KMS-11 (cell line): ENCODE measurements around the gene CD72.
A peak's percentile ranks its signal among the peaks of the same experiment; 100 is the strongest.

Experiments
- H2AFZ ChIP-seq: fragments of 200-600 bp; sonication (generic); 2 replicates; pipeline ENCODE4 v1.6.1; 2016; ENCODE audit warnings: antibody characterized with exemption, mixed run types, low read depth
- H3K27ac ChIP-seq: fragments of 200-600 bp; sonication (generic); 2 replicates; pipeline ENCODE4 v1.6.1; 2016; ENCODE audit warnings: mild to moderate bottlenecking, mixed run types
- H3K27me3 ChIP-seq: fragments of 200-600 bp; sonication (generic); 2 replicates; pipeline ENCODE4 v1.6.1; 2017; ENCODE audit warnings: mild to moderate bottlenecking, low read depth, mixed run types, moderate library complexity; ENCODE audit not compliant: insufficient read depth
- H3K36me3 ChIP-seq: fragments of 200-600 bp; sonication (generic); 2 replicates; pipeline ENCODE4 v1.6.1; 2017; ENCODE audit warnings: mild to moderate bottlenecking, mixed run types; ENCODE audit not compliant: insufficient read depth
- H3K4me1 ChIP-seq: fragments of 200-600 bp; sonication (generic); 2 replicates; pipeline ENCODE4 v1.6.1; 2016; ENCODE audit warnings: mild to moderate bottlenecking, low read depth, mixed run types; ENCODE audit not compliant: poor library complexity, severe bottlenecking
- H3K4me2 ChIP-seq: fragments of 200-600 bp; sonication (generic); 2 replicates; pipeline ENCODE4 v1.7.0; 2016; ENCODE audit warnings: mild to moderate bottlenecking, mixed run types
- H3K4me3 ChIP-seq: fragments of 200-600 bp; sonication (generic); IDR thresholded peaks from 2 replicates; pipeline ENCODE4 v1.6.1; 2017; ENCODE audit warnings: low read depth, low read length, mixed read lengths; ENCODE audit not compliant: insufficient read depth
- H3K79me2 ChIP-seq: fragments of 200-600 bp; sonication (generic); 2 replicates; pipeline ENCODE4 v1.6.1; 2016; ENCODE audit warnings: low read depth, mixed run types; ENCODE audit not compliant: insufficient read depth
- H3K9ac ChIP-seq: fragments of 200-600 bp; sonication (generic); 2 replicates; pipeline ENCODE4 v1.6.1; 2016; ENCODE audit warnings: mild to moderate bottlenecking, mixed run types
- H4K20me1 ChIP-seq: fragments of 200-600 bp; sonication (generic); 2 replicates; pipeline ENCODE4 v1.6.1; 2016; ENCODE audit warnings: mild to moderate bottlenecking, mixed run types; ENCODE audit not compliant: insufficient read depth
- TF ChIP-seq, protein P1 (sequence below): fragments of 200-600 bp; sonication (generic); conservative IDR thresholded peaks from 2 replicates; pipeline ENCODE4 v1.6.1; 2017; ENCODE audit warnings: low read depth, mild to moderate bottlenecking, antibody characterized with exemption, low read length, moderate library complexity, mixed read lengths

The CD72 gene

DNA sequence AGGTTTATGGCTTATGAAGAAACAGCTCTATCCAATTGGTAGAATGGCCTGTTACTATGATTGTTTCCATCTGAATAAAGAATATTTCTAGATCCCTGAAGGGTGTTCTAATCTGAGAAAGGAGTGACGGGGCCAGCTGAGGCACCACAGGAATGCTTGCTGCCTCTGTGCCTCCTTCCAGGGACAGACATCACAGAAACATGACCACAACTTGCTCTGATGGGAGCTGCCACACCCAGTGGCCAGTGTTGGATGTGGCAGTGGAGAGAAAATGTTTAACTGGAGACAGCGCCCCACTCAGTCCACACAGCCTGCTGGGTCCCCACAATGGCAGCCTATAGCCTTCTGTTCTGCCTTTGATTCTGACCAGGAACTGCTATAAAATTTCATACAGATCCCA lies 51.8 kb downstream of the CD72 start:
- Histone ChIP-seq H3K79me2 (no peaks in the 10 kb centered on the region), H3K27me3 (no peaks in the 10 kb centered on the region), H3K4me1 (peaks cover 57% of the 10 kb centered on the region), H3K4me3 (no peak overlapping the region), H4K20me1 (0 out of 2 replicates have a peak, but pooled peaks cover 3% of the 10 kb centered on the region), H3K4me2 (peak overlapping the region; percentile 21; the same call in 1 of the 2 replicates), H3K36me3 (no peaks in the 10 kb centered on the region), H3K27ac (no peak overlapping the region; the same call in 1 of the 2 replicates), H3K9ac (no peak overlapping the region), H2AFZ (no peak overlapping the region)
- TF ChIP-seq, protein P1, sequence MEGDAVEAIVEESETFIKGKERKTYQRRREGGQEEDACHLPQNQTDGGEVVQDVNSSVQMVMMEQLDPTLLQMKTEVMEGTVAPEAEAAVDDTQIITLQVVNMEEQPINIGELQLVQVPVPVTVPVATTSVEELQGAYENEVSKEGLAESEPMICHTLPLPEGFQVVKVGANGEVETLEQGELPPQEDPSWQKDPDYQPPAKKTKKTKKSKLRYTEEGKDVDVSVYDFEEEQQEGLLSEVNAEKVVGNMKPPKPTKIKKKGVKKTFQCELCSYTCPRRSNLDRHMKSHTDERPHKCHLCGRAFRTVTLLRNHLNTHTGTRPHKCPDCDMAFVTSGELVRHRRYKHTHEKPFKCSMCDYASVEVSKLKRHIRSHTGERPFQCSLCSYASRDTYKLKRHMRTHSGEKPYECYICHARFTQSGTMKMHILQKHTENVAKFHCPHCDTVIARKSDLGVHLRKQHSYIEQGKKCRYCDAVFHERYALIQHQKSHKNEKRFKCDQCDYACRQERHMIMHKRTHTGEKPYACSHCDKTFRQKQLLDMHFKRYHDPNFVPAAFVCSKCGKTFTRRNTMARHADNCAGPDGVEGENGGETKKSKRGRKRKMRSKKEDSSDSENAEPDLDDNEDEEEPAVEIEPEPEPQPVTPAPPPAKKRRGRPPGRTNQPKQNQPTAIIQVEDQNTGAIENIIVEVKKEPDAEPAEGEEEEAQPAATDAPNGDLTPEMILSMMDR = no peak

DNA sequence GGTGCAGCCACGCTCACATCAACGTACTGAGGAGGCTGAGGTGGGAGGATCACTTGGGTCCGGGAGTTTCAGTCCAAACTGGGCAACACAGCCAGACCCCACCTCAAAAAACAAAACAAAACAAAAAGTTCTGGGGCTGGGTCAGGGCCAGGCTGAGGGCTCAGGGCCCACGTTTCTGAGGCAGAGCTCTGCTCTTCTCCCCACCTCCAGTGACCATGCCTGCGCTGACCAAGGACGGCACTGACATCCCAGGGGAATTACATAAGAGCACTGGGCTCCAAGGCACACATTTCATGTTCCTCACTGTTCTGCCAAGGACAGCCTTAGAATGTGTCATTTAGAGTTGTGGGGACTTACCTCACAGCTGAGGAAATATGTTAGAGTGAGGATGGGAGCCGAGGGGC lies 53.6 kb downstream of the CD72 start:
- Histone ChIP-seq H3K27ac (no peak overlapping the region), H3K4me2 (no peak overlapping the region), H3K4me3 (no peak overlapping the region), H3K9ac (no peak overlapping the region), H3K4me1 (peaks cover 40% of the 10 kb centered on the region), H3K27me3 (no peaks in the 10 kb centered on the region), H3K36me3 (no peaks in the 10 kb centered on the region), H4K20me1 (0 out of 2 replicates have a peak, but pooled peaks cover 2% of the 10 kb centered on the region), H3K79me2 (no peaks in the 10 kb centered on the region), H2AFZ (no peak overlapping the region)
- TF ChIP-seq, protein P1 = no peak

DNA sequence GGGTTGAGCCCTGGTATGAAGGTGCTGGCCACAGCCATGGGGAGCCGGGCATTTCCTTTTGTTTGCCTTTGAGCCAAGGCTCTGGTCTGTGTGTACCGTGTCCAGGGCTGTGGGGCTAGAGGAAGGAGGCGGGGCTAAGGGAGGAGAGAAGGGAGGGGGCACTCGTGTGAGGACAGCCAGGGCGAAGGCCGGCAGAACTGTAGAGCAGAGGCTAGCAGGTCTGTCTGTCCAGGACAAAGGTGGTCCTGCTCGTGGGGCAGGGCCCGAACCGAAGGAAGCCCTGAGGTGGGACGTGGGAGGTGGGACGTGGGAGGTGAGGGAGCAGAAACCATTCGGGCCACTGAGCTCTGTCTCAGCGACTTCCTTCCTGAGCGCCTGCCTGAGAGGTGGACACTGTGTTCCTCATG lies 54.4 kb downstream of the CD72 start:
- TF ChIP-seq, protein P1 = no peak
- no peak overlapping the region for H2AFZ ChIP-seq
- no peaks in the 10 kb centered on the region for H3K36me3 ChIP-seq
- H4K20me1 ChIP-seq = no peaks in the 10 kb centered on the region
- H3K4me2 ChIP-seq = no peak overlapping the region
- H3K27ac ChIP-seq = no peak overlapping the region
- no peaks in the 10 kb centered on the region for H3K27me3 ChIP-seq
- H3K9ac ChIP-seq = no peak overlapping the region
- peaks cover 32% of the 10 kb centered on the region for H3K4me1 ChIP-seq
- H3K79me2 ChIP-seq = no peaks in the 10 kb centered on the region
- no peak overlapping the region for H3K4me3 ChIP-seq

DNA sequence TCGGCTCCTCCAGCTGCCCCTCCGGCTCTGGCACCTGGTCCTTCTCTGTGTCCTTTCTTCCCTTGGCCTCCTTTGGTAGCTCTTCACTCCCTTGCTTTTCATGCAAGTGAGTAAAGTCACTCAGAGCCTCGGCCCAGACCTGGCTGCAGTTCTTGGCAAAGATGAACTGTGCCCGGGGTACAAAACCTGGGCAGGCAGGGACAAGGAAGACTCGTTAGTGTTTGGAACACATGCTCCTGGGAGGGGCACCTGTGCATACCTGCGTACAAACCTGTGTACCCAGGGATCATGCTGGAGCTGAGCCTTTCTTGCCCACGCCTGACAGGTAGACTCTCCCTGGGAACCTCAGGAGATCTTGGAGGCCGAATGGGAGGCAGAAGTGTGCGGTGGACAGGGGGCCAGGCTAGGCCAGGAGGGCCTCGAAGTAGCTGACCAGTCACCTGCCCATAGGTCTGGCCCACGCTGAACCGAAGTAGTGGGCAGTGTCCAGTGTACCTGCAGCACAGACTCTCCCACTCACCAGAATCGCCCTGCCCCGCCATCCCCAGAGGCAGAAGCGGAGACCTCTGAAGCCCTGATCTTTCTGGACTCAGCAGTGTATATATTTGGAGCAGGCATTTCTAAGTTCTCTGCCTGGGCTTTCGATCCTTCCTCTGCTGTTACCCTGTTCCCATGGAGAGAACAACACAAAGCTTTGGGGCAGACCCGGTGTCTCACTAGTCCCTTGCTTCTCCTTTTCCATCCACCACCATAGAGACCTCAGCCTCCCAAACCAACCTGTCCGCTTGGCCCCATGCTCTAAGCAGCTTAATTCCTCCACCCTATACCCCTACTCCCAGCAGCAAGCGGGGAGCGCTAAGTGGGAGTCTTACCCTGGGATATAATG lies 55.1 kb downstream of the CD72 start:
- no peak overlapping the region for H3K27ac ChIP-seq
- no peak overlapping the region for H2AFZ ChIP-seq
- no peak overlapping the region for H3K9ac ChIP-seq

More for the DNA sequence above, 55.1 kb downstream of the CD72 start:
- Histone ChIP-seq H3K4me3 (no peak overlapping the region), H3K27me3 (no peaks in the 10 kb centered on the region), H3K4me2 (no peak overlapping the region), H3K36me3 (no peaks in the 10 kb centered on the region), H3K4me1 (peaks cover 25% of the 10 kb centered on the region), H4K20me1 (no peaks in the 10 kb centered on the region), H3K79me2 (no peaks in the 10 kb centered on the region)
- TF ChIP-seq, protein P1 = no peak
